Endothelial cell (in vitro differentiated cells): ENCODE results near the gene PRKACA. TPM values are rescaled to one million over a fixed set of nuclear protein-coding genes. Genes with fewer than 3 reads are reported as not detected.

ENCODE experiments used
- DNase-seq: peaks from one replicate; pipeline ENCODE4 v3.0.0; 2021; ENCODE audit warnings: low spot score
- H3K27ac Mint-ChIP-seq: one replicate; pipeline ENCODE4 v1.8.0; 2021; ENCODE audit warnings: mixed read lengths, inconsistent platforms; ENCODE audit not compliant: unreplicated experiment
- H3K27me3 Mint-ChIP-seq: one replicate; pipeline ENCODE4 v1.8.0; 2021; ENCODE audit warnings: mild to moderate bottlenecking, moderate library complexity, mixed read lengths, inconsistent platforms; ENCODE audit not compliant: unreplicated experiment
- H3K36me3 Mint-ChIP-seq: one replicate; pipeline ENCODE4 v1.8.0; 2021; ENCODE audit warnings: mild to moderate bottlenecking, low read depth, mixed read lengths, inconsistent platforms; ENCODE audit not compliant: unreplicated experiment
- H3K4me1 Mint-ChIP-seq: one replicate; pipeline ENCODE4 v1.8.0; 2021; ENCODE audit warnings: mild to moderate bottlenecking, mixed read lengths, inconsistent platforms; ENCODE audit not compliant: unreplicated experiment
- H3K4me3 Mint-ChIP-seq: one replicate; pipeline ENCODE4 v1.8.0; 2021; ENCODE audit warnings: mild to moderate bottlenecking, mixed read lengths, inconsistent platforms; ENCODE audit not compliant: unreplicated experiment
- H3K9me3 Mint-ChIP-seq: one replicate; pipeline ENCODE4 v1.8.0; 2021; ENCODE audit warnings: mixed read lengths, inconsistent platforms; ENCODE audit not compliant: unreplicated experiment
- CTCF ChIP-seq: fragments of 200-600 bp; sonication (generic); IDR thresholded peaks from one replicate; pipeline ENCODE4 v1.5.0; 2021; ENCODE audit warnings: antibody characterized with exemption; ENCODE audit not compliant: unreplicated experiment
- total RNA-seq: library from RNA; stranded (reverse); fragmentation: NEBNext Ultra II Directional; extraction: Animal tissue kit (Norgen Biotek cat#: 25700); gene quantifications from one replicate; pipeline ENCODE4 v1.2.1, GENCODE V29; 2021; ENCODE audit not compliant: unreplicated experiment

The PRKACA gene
- total RNA-seq, 1 donor from 2014 or later: 122 TPM

- Mint-ChIP-seq H3K27ac (no peak overlapping the region), H3K36me3 (no peaks in the 10 kb centered on the region), H3K4me1 (peaks cover 8% of the 10 kb centered on the region), H3K27me3 (peaks cover 10% of the 10 kb centered on the region), H3K9me3 (no peaks in the 10 kb centered on the region), H3K4me3 (peak overlapping the region; percentile 24)
- DNase-seq: no peak
- no peak for TF ChIP-seq CTCF
Measured at GRCh38 chr19:14058182-14059092, 59.1 kb downstream of the PRKACA start.

GRCh38 chr19:14056741-14057356, 60.7 kb downstream of the PRKACA start:
- TF ChIP-seq CTCF: no peak
- no peak for DNase-seq
- H3K4me3 Mint-ChIP-seq: no peak overlapping the region
- no peaks in the 10 kb centered on the region for H3K36me3 Mint-ChIP-seq
- H3K4me1 Mint-ChIP-seq: peaks cover 8% of the 10 kb centered on the region
- no peaks in the 10 kb centered on the region for H3K9me3 Mint-ChIP-seq
- no peak overlapping the region for H3K27ac Mint-ChIP-seq
- H3K27me3 Mint-ChIP-seq: peaks cover 11% of the 10 kb centered on the region

- H3K4me1 Mint-ChIP-seq: peaks cover 8% of the 10 kb centered on the region
- peaks cover 11% of the 10 kb centered on the region for H3K27me3 Mint-ChIP-seq
- H3K27ac Mint-ChIP-seq: no peak overlapping the region
- no peak for TF ChIP-seq CTCF
- no peaks in the 10 kb centered on the region for H3K9me3 Mint-ChIP-seq
- no peak for DNase-seq
- no peaks in the 10 kb centered on the region for H3K36me3 Mint-ChIP-seq
- no peak overlapping the region for H3K4me3 Mint-ChIP-seq
Measured at GRCh38 chr19:14056069-14056666, 61.4 kb downstream of the PRKACA start.

- Mint-ChIP-seq H3K27ac (no peak overlapping the region), H3K4me1 (peaks cover 8% of the 10 kb centered on the region), H3K27me3 (peaks cover 11% of the 10 kb centered on the region), H3K9me3 (no peaks in the 10 kb centered on the region), H3K4me3 (no peak overlapping the region), H3K36me3 (peaks cover under 1% of the 10 kb centered on the region)
- TF ChIP-seq CTCF: no peak
- DNase-seq: no peak
Measured at GRCh38 chr19:14055396-14055795, 62.2 kb downstream of the PRKACA start.
